Cardiac muscle cell (in vitro differentiated cells and primary cell): ENCODE results near the gene SND1. TPM values are rescaled to one million over a fixed set of nuclear protein-coding genes. Genes with fewer than 3 reads are reported as not detected.

ENCODE experiments used
- DNase-seq, 2 donors: peaks; one replicate each; pipeline versions ENCODE4 v3.0.0 to v3.0.0-alpha.2; 2010 to 2017; ENCODE audit warnings: low read depth in 1 of 2, low spot score in 1 of 2
- H3K27ac ChIP-seq: fragments of 200-600 bp; sonication (generic); 2 replicates; pipeline ENCODE4 v1.5.1; 2016
- H3K27me3 ChIP-seq: fragments of 200-600 bp; sonication (generic); 2 replicates; pipeline ENCODE4 v1.6.0; 2016; ENCODE audit warnings: control low read depth
- H3K36me3 ChIP-seq: fragments of 200-600 bp; sonication (generic); 2 replicates; pipeline ENCODE4 v1.5.1; 2016; ENCODE audit warnings: control low read depth
- H3K4me1 ChIP-seq: fragments of 200-600 bp; sonication (generic); 2 replicates; pipeline ENCODE4 v1.8.1; 2017; ENCODE audit warnings: low read depth, mild to moderate bottlenecking, mixed run types
- H3K4me3 ChIP-seq: fragments of 200-600 bp; sonication (generic); 2 replicates; pipeline ENCODE4 v1.5.1; 2016; ENCODE audit warnings: mild to moderate bottlenecking
- H3K9me3 ChIP-seq: fragments of 200-600 bp; sonication (generic); 2 replicates; pipeline ENCODE4 v1.5.1; 2017; ENCODE audit warnings: low read depth, mild to moderate bottlenecking, control low read depth
- CTCF ChIP-seq: IDR thresholded peaks from 2 replicates; pipeline ENCODE4 v1.5.1; 2012; ENCODE audit warnings: low read depth, mild to moderate bottlenecking, low read length
- polyA plus RNA-seq: library from polyadenylated mRNA; unstranded; fragments of >200 nt; fragmentation: Nextera tagmentation; extraction: Ambion mirVana; gene quantifications from 2 replicates; pipeline ENCODE4 v1.2.1, GENCODE V29; 2016
- total RNA-seq: library from RNA; depleted of rRNA; stranded (reverse); fragments of >200 nt; gene quantifications from 2 replicates; pipeline ENCODE4 v1.2.3, GENCODE V29; 2016

Gene SND1
- total and polyA plus RNA-seq, 2 experiments from 2014 or later: 114 to 172 TPM

- no peak overlapping the region for H3K4me3 ChIP-seq
- DNase-seq: peak in 1 of 2 donors; percentile 47
- H3K4me1 ChIP-seq: no peaks in the 10 kb centered on the region
- H3K9me3 ChIP-seq: no peaks in the 10 kb centered on the region
- no peaks in the 10 kb centered on the region for H3K27me3 ChIP-seq
- no peak for TF ChIP-seq CTCF
- no peaks in the 10 kb centered on the region for H3K36me3 ChIP-seq
- H3K27ac ChIP-seq: no peak overlapping the region
Observed at GRCh38 chr7:127644484-127644883, 7.5 kb upstream of the SND1 start.

GRCh38 chr7:127647636-127648035 is 4.4 kb upstream of the SND1 start:
- H3K27me3 ChIP-seq: no peaks in the 10 kb centered on the region
- DNase-seq: no peak
- no peak for TF ChIP-seq CTCF
- peaks cover under 1% of the 10 kb centered on the region for H3K4me1 ChIP-seq
- H3K36me3 ChIP-seq: no peaks in the 10 kb centered on the region
- H3K27ac ChIP-seq: no peak overlapping the region
- H3K9me3 ChIP-seq: no peaks in the 10 kb centered on the region
- no peak overlapping the region for H3K4me3 ChIP-seq

GRCh38 chr7:127648986-127649385 is 3.0 kb upstream of the SND1 start:
- H3K9me3 ChIP-seq: no peaks in the 10 kb centered on the region

GRCh38 chr7:127650847-127651555 is 993 bp upstream of the SND1 start:
- Histone ChIP-seq H3K9me3 (no peaks in the 10 kb centered on the region), H3K27me3 (no peaks in the 10 kb centered on the region), H3K27ac (peak overlapping the region; percentile 91), H3K4me3 (peak overlapping the region; percentile 29), H3K36me3 (no peaks in the 10 kb centered on the region), H3K4me1 (peaks cover 12% of the 10 kb centered on the region)
- peak in 1 of 2 donors; percentile 61 for DNase-seq
- TF ChIP-seq CTCF: no peak

More at GRCh38 chr7:127648986-127649385, 3.0 kb upstream of the SND1 start:
- no peak overlapping the region for H3K4me3 ChIP-seq
- no peaks in the 10 kb centered on the region for H3K36me3 ChIP-seq
- H3K27ac ChIP-seq: no peak overlapping the region
- peaks cover 8% of the 10 kb centered on the region for H3K4me1 ChIP-seq
- H3K27me3 ChIP-seq: no peaks in the 10 kb centered on the region
- no peak for TF ChIP-seq CTCF
- DNase-seq: no peak

- H3K4me3 ChIP-seq: peak overlapping the region; percentile 87
- no peaks in the 10 kb centered on the region for H3K27me3 ChIP-seq
- peak in 1 of 2 donors; percentile 42 for DNase-seq
- peak overlapping the region; percentile 80 for H3K27ac ChIP-seq
- H3K4me1 ChIP-seq: peaks cover 12% of the 10 kb centered on the region
- H3K36me3 ChIP-seq: no peaks in the 10 kb centered on the region
- TF ChIP-seq CTCF: no peak
- no peaks in the 10 kb centered on the region for H3K9me3 ChIP-seq
Observed at GRCh38 chr7:127652333-127653248, 597 bp downstream of the SND1 start.
